NCI-H2196 (cell line): ENCODE data around the gene TM7SF2.

Experiments
- DNase-seq: peaks from one replicate; lab custom pipeline; 2025; ENCODE audit not compliant: unreplicated experiment; lab: John Stamatoyannopoulos, UW

Gene TM7SF2

GRCh38 chr11:65111744-65112545, at the start of gene TM7SF2:
Gene TM7SF2 (plus strand): TSS chr11:65111872. CDS start chr11:65112016, 144 bp downstream.
- peak; percentile 97 for DNase-seq

DNA sequence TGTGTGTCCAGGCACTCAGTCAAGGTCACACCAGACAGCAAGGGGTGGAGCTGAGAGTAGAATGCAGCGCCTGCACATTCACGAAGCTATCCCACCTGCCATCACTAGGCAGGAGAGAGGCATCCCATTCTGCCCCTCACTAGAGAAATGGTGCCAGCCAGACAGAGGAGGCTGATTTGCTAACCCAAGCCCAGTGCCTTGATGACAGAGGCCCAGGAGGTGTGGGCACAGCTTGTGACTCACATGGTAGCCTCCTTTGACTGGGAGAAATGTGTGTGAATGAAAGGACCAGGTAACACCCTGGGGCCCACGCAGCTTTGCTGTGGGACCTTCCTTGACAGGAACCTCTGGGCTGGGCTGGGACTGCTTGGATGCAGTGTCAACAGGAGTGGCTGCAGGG, 48.1 kb upstream of the TM7SF2 start:
- DNase-seq = no peak

DNA sequence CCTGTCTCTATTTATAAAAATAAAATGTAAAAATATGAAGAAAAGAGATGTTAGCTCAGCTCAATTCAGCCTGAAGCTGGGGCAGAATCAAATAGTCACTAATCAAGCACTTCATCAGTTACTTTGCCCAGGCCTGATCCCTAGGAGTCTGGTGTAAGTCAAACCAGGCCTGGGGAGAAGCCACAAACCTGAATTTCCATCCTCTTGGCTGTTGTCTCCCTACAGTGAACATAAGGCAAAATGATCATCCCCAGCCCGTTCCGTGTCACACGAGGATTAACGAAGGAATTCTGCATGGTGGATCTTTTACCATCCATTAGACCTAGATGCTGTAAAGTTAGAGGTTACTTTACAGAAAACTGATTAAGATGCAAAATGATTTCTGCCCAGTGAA, 46.8 kb upstream of the TM7SF2 start:
- DNase-seq = no peak

- no peak for DNase-seq
Measured at GRCh38 chr11:65065851-65066250, 45.8 kb upstream of the TM7SF2 start.

DNA sequence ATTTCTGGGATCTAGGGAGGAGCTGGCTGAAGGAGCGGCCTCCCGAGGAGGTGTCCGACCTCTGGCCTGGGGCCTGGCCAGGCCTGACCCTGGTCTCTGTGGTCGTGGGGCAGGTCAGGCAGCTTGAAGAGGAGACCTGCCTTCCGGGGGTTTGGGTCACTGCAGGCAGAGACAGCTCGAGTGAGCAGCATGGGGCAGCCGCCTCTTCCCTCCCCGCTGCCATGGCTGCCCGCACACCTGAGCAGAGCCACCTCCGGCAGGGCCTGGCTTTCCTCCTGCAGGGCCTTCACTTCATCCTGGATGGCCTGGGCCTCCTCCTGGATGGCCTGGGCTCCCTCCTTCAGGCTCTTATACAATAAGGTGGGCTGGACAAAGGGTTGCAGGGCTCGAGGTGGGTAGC, 45.4 kb upstream of the TM7SF2 start:
- DNase-seq = no peak

DNA sequence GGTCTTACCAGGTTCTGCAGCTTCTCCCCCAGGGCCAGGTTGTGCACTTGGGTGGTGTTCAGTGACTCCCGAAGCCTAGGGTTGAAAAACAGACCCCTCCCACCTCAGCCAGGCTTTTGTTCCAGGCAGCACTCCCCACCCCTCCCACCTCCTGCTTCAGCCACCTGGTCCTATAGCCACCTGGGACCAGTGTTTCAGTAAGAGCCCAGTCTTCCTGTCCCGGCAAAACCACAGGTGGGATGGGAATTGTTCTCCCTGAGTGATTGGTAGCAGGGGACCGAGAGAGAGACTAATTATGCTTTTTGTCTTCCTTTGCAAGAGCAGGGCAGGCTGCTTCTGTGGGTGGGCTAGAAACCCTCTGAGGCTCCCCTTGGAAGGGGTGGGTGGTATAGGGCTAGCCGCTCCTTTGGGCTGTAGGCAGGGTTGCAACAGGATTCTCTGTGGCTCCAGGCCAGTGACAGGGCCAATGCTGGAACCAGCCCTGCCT, 44.8 kb upstream of the TM7SF2 start:
- DNase-seq = no peak

- DNase-seq = no peak
Measured at GRCh38 chr11:65067446-65067845, 44.2 kb upstream of the TM7SF2 start.

GRCh38 chr11:65069217-65069616, 42.5 kb upstream of the TM7SF2 start:
- DNase-seq = no peak

DNA sequence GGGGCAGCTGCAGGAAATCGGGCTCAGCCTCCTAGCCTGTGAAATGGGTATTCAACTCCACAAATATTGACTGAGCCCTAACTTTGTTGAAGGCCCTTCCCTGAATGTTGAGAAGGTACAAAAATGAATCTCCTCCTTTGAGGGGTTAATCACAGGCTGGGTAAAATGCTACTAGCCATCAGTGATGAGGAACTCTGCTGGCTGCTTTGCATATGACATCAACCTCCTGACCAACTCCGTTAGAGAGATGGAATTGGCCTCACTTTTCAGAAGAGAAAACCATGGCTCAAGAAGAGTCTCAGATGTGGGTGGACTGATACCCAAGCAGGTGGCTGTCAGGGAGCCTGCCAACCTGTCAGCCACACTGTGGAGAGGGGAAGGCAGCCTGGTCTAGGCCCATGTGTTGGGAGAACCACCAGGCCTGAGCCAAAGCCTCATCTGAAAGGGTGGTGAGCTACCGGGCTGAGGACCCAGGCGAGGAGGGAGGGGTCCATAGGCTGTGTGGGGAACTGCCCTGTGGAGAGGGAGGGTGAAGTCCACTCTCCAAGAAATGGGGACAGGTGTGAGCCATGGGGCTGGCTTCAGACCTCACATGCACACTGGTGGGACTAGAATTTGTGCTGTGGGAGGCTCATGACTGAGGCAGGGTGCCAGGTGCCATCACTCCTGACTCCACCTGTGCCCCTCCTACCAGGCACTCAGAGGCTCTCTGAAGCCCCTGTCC, 39.6 kb upstream of the TM7SF2 start:
- no peak for DNase-seq

- no peak for DNase-seq
Measured at GRCh38 chr11:65072631-65072966, 39.1 kb upstream of the TM7SF2 start.

DNA sequence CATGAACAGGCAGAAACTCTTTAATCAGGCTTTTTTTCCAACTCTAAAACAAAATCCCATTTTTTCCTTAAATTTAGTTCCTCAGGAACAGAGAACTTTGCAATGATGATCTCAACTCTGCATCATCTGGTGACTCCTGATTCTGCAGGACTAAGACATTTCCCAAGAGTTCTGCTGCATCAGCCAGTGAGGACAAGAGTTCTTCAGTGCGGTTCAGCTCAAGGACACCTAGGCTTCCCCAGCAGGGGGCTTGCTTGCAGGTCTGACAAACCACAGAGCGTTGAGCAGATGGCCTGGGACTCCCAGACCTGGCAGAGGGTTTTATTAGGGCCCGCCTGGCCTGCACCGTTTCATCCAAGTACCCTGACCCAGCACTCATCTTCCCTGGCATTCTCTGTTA, 34.2 kb upstream of the TM7SF2 start:
- no peak for DNase-seq

- peak; percentile 56 for DNase-seq
Measured at GRCh38 chr11:65078151-65078550, 33.5 kb upstream of the TM7SF2 start.

GRCh38 chr11:65078786-65079342, 32.8 kb upstream of the TM7SF2 start:
- DNase-seq = no peak

GRCh38 chr11:65083134-65083833, 28.4 kb upstream of the TM7SF2 start:
- no peak for DNase-seq

DNA sequence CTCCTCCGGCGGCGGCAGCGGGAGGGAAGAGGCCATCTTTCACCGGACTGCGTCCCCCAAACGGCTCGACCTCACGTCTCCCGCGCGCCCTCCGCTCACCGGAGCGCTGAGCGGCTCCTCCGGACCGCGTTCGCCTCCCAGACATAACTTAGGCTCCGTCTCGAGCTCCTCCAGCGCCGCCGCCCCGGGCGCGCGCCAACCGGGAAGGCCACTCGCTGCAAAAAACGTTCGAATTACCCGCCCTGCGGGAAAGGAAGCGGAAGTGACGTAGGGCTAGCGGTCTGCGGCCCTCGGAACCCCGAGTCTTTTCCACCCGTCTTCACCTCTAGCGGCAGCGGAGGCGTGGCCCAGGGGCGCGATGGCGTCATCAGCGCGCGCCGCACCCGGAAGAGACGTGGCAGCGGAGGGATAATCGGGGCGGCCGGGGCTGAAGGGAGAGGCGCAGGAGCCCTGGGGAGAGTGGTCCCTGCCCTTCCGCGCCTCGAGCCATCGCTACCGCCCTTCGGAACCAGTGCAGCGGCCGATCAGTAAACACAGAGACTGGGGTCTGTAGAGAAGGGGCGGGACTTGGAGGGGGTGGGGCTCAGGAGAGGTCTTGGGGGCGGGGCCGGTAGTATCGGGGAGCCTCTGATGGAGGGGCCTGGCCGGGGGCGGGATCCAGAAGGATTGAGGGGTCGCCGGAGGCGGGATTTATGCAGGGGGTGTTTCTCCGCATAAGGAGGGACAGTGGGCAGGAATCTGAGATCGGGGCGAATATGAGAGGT, 27.7 kb upstream of the TM7SF2 start, which contains the start of the genes CDCA5 and ZFPL1:
TSS of gene CDCA5 (minus strand) at position 207 of the 764 bp plus-strand sequence. CDS start at position 145, 62 bp downstream.
TSS of gene ZFPL1 (plus strand) at position 389 of the 764 bp plus-strand sequence. CDS start 477 bp downstream, outside the sequence.
- DNase-seq = peak; percentile 96

DNA sequence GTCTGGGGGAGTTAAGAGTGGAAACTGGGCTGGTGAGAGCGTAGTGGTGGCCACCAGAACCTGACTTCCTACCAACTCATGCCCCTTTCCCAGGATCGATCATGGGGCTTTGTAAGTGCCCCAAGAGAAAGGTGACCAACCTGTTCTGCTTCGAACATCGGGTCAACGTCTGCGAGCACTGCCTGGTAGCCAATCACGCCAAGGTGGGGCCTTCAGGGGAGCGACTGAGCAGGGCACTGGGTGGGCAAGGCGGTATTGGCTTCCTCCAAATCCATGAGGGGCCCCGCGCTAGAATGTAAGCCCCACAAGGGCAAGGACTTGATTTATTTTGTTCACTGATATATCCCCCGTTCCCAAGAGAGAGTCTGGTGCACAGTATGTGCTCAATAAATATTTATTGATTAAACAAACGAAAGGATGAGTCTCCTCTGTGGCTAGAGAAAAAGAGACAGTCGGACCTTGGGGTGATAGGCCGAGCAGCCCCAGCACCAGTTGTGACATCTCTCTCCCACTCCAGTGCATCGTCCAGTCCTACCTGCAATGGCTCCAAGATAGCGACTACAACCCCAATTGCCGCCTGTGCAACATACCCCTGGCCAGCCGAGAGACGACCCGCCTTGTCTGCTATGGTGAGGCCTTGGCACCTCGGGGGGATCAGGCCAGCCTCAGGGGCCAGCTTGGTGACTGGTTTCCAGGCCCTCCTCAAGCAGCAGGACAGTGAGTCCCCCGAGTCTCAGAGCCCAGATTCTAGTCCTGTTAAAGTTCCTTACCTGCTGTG, 26.9 kb upstream of the TM7SF2 start:
- no peak for DNase-seq

GRCh38 chr11:65085446-65085845, 26.2 kb upstream of the TM7SF2 start:
- no peak for DNase-seq

GRCh38 chr11:65086809-65087208, 24.9 kb upstream of the TM7SF2 start:
- DNase-seq = no peak

GRCh38 chr11:65087216-65087615, 24.5 kb upstream of the TM7SF2 start:
- no peak for DNase-seq

DNA sequence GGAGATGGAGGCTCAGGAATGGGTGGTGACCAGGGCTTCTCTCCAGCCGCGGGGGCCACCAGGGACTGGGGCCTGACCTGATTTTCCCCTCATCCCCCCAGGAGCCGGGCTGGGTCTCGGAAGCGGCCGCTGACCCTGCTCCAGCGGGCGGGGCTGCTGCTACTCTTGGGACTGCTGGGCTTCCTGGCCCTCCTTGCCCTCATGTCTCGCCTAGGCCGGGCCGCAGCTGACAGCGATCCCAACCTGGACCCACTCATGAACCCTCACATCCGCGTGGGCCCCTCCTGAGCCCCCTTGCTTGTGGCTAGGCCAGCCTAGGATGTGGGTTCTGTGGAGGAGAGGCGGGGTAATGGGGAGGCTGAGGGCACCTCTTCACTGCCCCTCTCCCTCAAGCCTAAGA, 23.8 kb upstream of the TM7SF2 start:
- no peak for DNase-seq
